ENCODE results near the gene TOM1L1.

The TOM1L1 gene

GRCh38 chr17:54932711-54933110, 32.1 kb downstream of the TOM1L1 start:
- Histone ChIP-seq H3K27me3 (no peaks in the 10 kb centered on the region), H3K4me3 (ENCODE audit: low read depth, low read length) (no peak overlapping the region), H3K4me1 (no peaks in the 10 kb centered on the region; the same call in 1 of the 2 replicates), H3K9me3 (no peaks in the 10 kb centered on the region), H3K36me3 (no peaks in the 10 kb centered on the region)
- no peak for TF ChIP-seq CTCF (IDR thresholded peaks at IDR 0.05; ENCODE audit: low read depth, low read length)
- no peak for DNase-seq

- DNase-seq = no peak
These were observed 33.3 kb downstream of the TOM1L1 start for GRCh38 chr17:54933921-54934320.

GRCh38 chr17:54935471-54935870, 34.8 kb downstream of the TOM1L1 start:
- no peaks in the 10 kb centered on the region for H3K36me3 ChIP-seq
- DNase-seq = no peak
- no peak for TF ChIP-seq CTCF (IDR thresholded peaks at IDR 0.05; ENCODE audit: low read depth, low read length)
- no peaks in the 10 kb centered on the region for H3K27me3 ChIP-seq
- H3K4me3 ChIP-seq (ENCODE audit: low read depth, low read length) = no peak overlapping the region
- H3K4me1 ChIP-seq = no peaks in the 10 kb centered on the region; the same call in 1 of the 2 replicates
- H3K9me3 ChIP-seq = no peaks in the 10 kb centered on the region

More at GRCh38 chr17:54933921-54934320, 33.3 kb downstream of the TOM1L1 start:
- no peaks in the 10 kb centered on the region for H3K27me3 ChIP-seq
- no peaks in the 10 kb centered on the region; the same call in 1 of the 2 replicates for H3K4me1 ChIP-seq
- no peaks in the 10 kb centered on the region for H3K36me3 ChIP-seq
- TF ChIP-seq CTCF (IDR thresholded peaks at IDR 0.05; ENCODE audit: low read depth, low read length) = no peak
- no peak overlapping the region for H3K4me3 ChIP-seq (ENCODE audit: low read depth, low read length)
- H3K9me3 ChIP-seq = no peaks in the 10 kb centered on the region

- Histone ChIP-seq H3K4me3 (ENCODE audit: low read depth, low read length) (no peak overlapping the region), H3K9me3 (no peaks in the 10 kb centered on the region), H3K36me3 (no peaks in the 10 kb centered on the region), H3K27me3 (no peaks in the 10 kb centered on the region), H3K4me1 (no peaks in the 10 kb centered on the region; the same call in 1 of the 2 replicates)
- DNase-seq = no peak
- no peak for TF ChIP-seq CTCF (IDR thresholded peaks at IDR 0.05; ENCODE audit: low read depth, low read length)
These were observed 36.4 kb downstream of the TOM1L1 start for GRCh38 chr17:54937018-54937417.

GRCh38 chr17:54937426-54937825, 36.8 kb downstream of the TOM1L1 start:
- no peaks in the 10 kb centered on the region for H3K27me3 ChIP-seq
- no peaks in the 10 kb centered on the region for H3K9me3 ChIP-seq
- no peak for DNase-seq
- no peaks in the 10 kb centered on the region; the same call in 1 of the 2 replicates for H3K4me1 ChIP-seq
- H3K36me3 ChIP-seq = no peaks in the 10 kb centered on the region
- TF ChIP-seq CTCF (IDR thresholded peaks at IDR 0.05; ENCODE audit: low read depth, low read length) = no peak
- no peak overlapping the region for H3K4me3 ChIP-seq (ENCODE audit: low read depth, low read length)

GRCh38 chr17:54941285-54941684, 40.6 kb downstream of the TOM1L1 start:
- no peak for TF ChIP-seq CTCF (IDR thresholded peaks at IDR 0.05; ENCODE audit: low read depth, low read length)
- no peak for DNase-seq
- H3K4me1 ChIP-seq = no peaks in the 10 kb centered on the region; the same call in 1 of the 2 replicates
- H3K4me3 ChIP-seq (ENCODE audit: low read depth, low read length) = no peak overlapping the region
- H3K36me3 ChIP-seq = no peaks in the 10 kb centered on the region
- H3K9me3 ChIP-seq = no peaks in the 10 kb centered on the region
- H3K27me3 ChIP-seq = no peaks in the 10 kb centered on the region
